ENCODE results near the gene ULK1. TPM values are rescaled to one million over a fixed set of nuclear protein-coding genes. Genes with fewer than 3 reads are reported as not detected.

ULK1 gene
- total RNA-seq, 4 donors from 2014 or later, result 17.5 to 140 (median 28.0) TPM

DNA sequence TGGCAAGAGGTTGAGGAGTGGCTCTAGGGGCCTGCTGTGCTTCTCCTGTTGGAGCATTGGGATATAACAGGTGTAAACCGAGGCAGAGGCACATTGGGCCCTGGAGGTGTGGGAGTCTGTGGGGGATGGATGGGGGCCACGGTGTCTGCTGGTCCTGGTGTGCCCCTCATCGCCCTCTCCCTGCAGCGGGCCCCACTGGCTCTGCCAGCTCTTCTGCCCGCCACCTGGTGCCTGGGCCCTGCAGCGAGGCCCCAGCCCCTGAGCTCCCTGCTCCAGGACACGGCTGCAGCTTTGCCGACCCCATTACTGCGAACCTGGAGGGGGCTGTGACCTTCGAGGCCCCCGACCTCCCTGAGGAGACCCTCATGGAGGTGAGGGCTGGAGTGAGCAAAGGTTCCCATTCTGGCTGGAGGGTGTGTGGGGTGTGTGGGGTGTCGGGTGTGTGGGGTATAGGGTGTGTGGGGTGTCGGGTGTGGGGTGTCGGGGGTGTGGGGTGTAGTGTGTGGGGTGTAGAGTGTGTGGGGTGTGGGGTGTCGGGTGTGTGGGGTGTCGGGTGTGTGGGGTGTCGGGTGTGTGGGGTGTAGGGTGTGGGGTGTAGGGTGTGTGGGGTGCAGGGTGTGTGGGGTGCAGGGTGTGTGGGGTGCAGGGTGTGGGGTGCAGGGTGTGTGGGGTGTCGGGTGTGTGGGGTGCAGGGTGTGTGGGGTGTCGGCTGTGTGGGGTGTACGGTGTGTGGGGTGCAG lies 24.1 kb downstream of the ULK1 start:
- peaks cover 0 to 36% (median 10%) of the 10 kb centered on the region in 4 donors for H3K36me3 ChIP-seq
- DNase-seq, result no peak
- 90% methylated on average over 13 of the region's 20 CpGs; no CpG with 5 or more reads in 1 of the 2 donors for WGBS, 2 donors (ENCODE audit: low coverage in 1 of 2)
- H3K27me3 ChIP-seq, result no peaks in the 10 kb centered on the region
- TF ChIP-seq CTCF (IDR thresholded peaks at IDR 0.05), result no peak
- TF ChIP-seq POLR2A (IDR thresholded peaks at IDR 0.05), result no peak
- TF ChIP-seq EP300 (IDR thresholded peaks at IDR 0.05; ENCODE audit: low read depth), result no peak
- no peak for TF ChIP-seq POLR2AphosphoS5 (IDR thresholded peaks at IDR 0.05)
- H3K4me3 ChIP-seq, result no peak overlapping the region
- in situ Hi-C loops (cut with MboI; ENCODE audit: low pct_ligation_motif_present in 1 of 4, low pct_unique_long_range_greater_than_20kb in 1 of 4, low sequenced_read_pairs in 3 of 4), result no loop called here
- no peaks in the 10 kb centered on the region for H3K9me3 ChIP-seq
- intact Hi-C loops (cut with DNase I; ENCODE audit: low total_unique reads), result no loop called here
- no peak overlapping the region for H3K27ac ChIP-seq
- no peaks in the 10 kb centered on the region for H3K4me1 ChIP-seq

DNA sequence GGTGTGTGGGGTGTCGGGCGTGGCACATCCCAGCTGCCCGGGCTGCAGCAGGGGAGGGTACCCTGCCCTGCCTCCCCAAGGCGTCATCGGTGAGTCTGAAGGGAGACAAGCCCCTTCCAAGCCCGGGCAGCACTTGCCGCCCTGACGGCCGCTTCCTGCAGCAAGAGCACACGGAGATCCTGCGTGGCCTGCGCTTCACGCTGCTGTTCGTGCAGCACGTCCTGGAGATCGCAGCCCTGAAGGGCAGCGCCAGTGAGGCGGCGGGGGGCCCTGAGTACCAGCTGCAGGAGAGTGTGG lies 24.6 kb downstream of the ULK1 start:
- H3K36me3 ChIP-seq, result peaks cover 0 to 36% (median 8%) of the 10 kb centered on the region in 4 donors
- no peak overlapping the region for H3K4me3 ChIP-seq
- TF ChIP-seq POLR2AphosphoS5 (IDR thresholded peaks at IDR 0.05), result no peak
- TF ChIP-seq EP300 (IDR thresholded peaks at IDR 0.05; ENCODE audit: low read depth), result no peak
- no peak for TF ChIP-seq POLR2A (IDR thresholded peaks at IDR 0.05)
- TF ChIP-seq CTCF (IDR thresholded peaks at IDR 0.05), result no peak
- no peak overlapping the region for H3K27ac ChIP-seq
- no CpG with 5 or more reads among the region's 19 CpGs for WGBS, 2 donors (ENCODE audit: low coverage in 1 of 2)
- no peaks in the 10 kb centered on the region for H3K9me3 ChIP-seq
- no peak for DNase-seq
- H3K4me1 ChIP-seq, result no peaks in the 10 kb centered on the region
- in situ Hi-C loops (cut with MboI; ENCODE audit: low pct_ligation_motif_present in 1 of 4, low pct_unique_long_range_greater_than_20kb in 1 of 4, low sequenced_read_pairs in 3 of 4), result no loop called here
- H3K27me3 ChIP-seq, result no peaks in the 10 kb centered on the region
- intact Hi-C loops (cut with DNase I; ENCODE audit: low total_unique reads), result no loop called here

GRCh38 chr12:131919366-131920156 lies 25.1 kb downstream of the ULK1 start:
- no peaks in the 10 kb centered on the region for H3K27me3 ChIP-seq
- H3K4me1 ChIP-seq, result peaks cover 0 to 4% (median 0%) of the 10 kb centered on the region in 4 donors
- 93% methylated on average over 29 of the region's 37 CpGs; no CpG with 5 or more reads in 1 of the 2 donors for WGBS, 2 donors (ENCODE audit: low coverage in 1 of 2)
- H3K36me3 ChIP-seq, result peaks cover 0 to 31% (median 6%) of the 10 kb centered on the region in 4 donors
- DNase-seq, result no peak
- H3K9me3 ChIP-seq, result no peaks in the 10 kb centered on the region
- TF ChIP-seq EP300 (IDR thresholded peaks at IDR 0.05; ENCODE audit: low read depth) (no peak), POLR2AphosphoS5 (IDR thresholded peaks at IDR 0.05) (no peak), POLR2A (IDR thresholded peaks at IDR 0.05) (no peak), CTCF (IDR thresholded peaks at IDR 0.05) (no peak)
- intact Hi-C loops (cut with DNase I; ENCODE audit: low total_unique reads) (no loop called here), in situ Hi-C loops (cut with MboI; ENCODE audit: low pct_ligation_motif_present in 1 of 4, low pct_unique_long_range_greater_than_20kb in 1 of 4, low sequenced_read_pairs in 3 of 4) (no loop called here)
- no peak overlapping the region for H3K27ac ChIP-seq
- H3K4me3 ChIP-seq, result no peak overlapping the region

DNA sequence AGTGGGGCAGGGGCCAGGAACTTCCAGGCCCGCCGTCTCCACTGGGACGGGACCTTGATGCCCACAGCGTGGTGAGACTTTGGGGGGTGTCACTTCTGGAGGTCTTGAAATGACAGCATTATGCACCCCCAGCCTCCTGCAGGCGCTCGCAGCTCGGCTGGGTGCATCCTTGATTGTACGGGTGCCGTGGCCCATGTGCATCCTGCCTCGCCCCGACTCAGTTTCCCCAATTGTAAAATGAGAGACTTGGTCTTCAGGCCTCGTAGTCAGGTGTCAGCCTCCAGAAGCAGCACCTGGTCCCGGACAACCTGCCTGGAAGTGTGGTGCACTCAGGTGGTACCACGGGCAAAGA lies 25.7 kb downstream of the ULK1 start:
- Histone ChIP-seq H3K27me3 (no peaks in the 10 kb centered on the region), H3K36me3 (peaks cover 0 to 29% (median 3%) of the 10 kb centered on the region in 4 donors), H3K27ac (no peak overlapping the region), H3K4me1 (peaks cover 0 to 5% (median 0%) of the 10 kb centered on the region in 4 donors), H3K4me3 (no peak overlapping the region), H3K9me3 (no peaks in the 10 kb centered on the region)
- no peak for TF ChIP-seq POLR2AphosphoS5 (IDR thresholded peaks at IDR 0.05)
- TF ChIP-seq EP300 (IDR thresholded peaks at IDR 0.05; ENCODE audit: low read depth), result no peak
- 93% methylated on average over 14 of the region's 14 CpGs; no CpG with 5 or more reads in 1 of the 2 donors for WGBS, 2 donors (ENCODE audit: low coverage in 1 of 2)
- in situ Hi-C loops (cut with MboI; ENCODE audit: low pct_ligation_motif_present in 1 of 4, low pct_unique_long_range_greater_than_20kb in 1 of 4, low sequenced_read_pairs in 3 of 4) (no loop called here), intact Hi-C loops (cut with DNase I; ENCODE audit: low total_unique reads) (no loop called here)
- no peak for DNase-seq
